OCI-LY3 (cell line): ENCODE measurements around the gene PPP6R2.

Source experiments
- H2AFZ ChIP-seq: fragments of 200-600, 300-600 bp; shearing (Covaris generic); 2 replicates; pipeline ENCODE4 v1.6.0; 2014; ENCODE audit warnings: antibody characterized with exemption, low read depth, low read length
- H3K27ac ChIP-seq: fragments of 200-600, 300-600 bp; sonication (generic); 2 replicates; pipeline ENCODE4 v1.5.1; 2014; ENCODE audit warnings: mild to moderate bottlenecking, low read length, moderate library complexity, mixed read lengths
- H3K27me3 ChIP-seq: fragments of 200-600, 300-600 bp; sonication (generic); 2 replicates; pipeline ENCODE4 v1.6.1; 2014; ENCODE audit warnings: low read depth, low read length, mixed read lengths
- H3K36me3 ChIP-seq: fragments of 200-600, 300-600 bp; sonication (generic); replicated peaks from 2 replicates; pipeline ENCODE3; 2014; ENCODE audit warnings: low read depth, low read length, mixed read lengths
- H3K4me1 ChIP-seq: fragments of 300-600, 200-600 bp; sonication (generic); 2 replicates; pipeline ENCODE4 v1.6.1; 2014; ENCODE audit warnings: low read length, mixed read lengths
- H3K4me2 ChIP-seq: fragments of 200-600, 300-600 bp; sonication (generic); 2 replicates; pipeline ENCODE4 v1.6.1; 2014; ENCODE audit warnings: low read length, mixed read lengths
- H3K4me3 ChIP-seq: fragments of 300-600, 200-600 bp; sonication (generic); 2 replicates; pipeline ENCODE4 v1.5.1; 2014; ENCODE audit warnings: antibody characterized with exemption, mild to moderate bottlenecking, low read length, moderate library complexity
- H3K79me2 ChIP-seq: fragments of 300-600, 200-600 bp; shearing (Covaris generic); 2 replicates; pipeline ENCODE4 v1.6.1; 2014; ENCODE audit warnings: mild to moderate bottlenecking, low read length, mixed read lengths
- H3K9ac ChIP-seq: fragments of 300-600, 200-600 bp; shearing (Covaris generic); 2 replicates; pipeline ENCODE4 v1.6.0; 2014; ENCODE audit warnings: mild to moderate bottlenecking, low read length, moderate library complexity
- H3K9me3 ChIP-seq: fragments of 200-600, 300-600 bp; shearing (Covaris generic); 2 replicates; pipeline ENCODE4 v1.6.1; 2014; ENCODE audit warnings: low read length, mixed read lengths; ENCODE audit not compliant: insufficient read depth
- H4K20me1 ChIP-seq: fragments of 200-600, 300-600 bp; sonication (generic); 2 replicates; pipeline ENCODE4 v1.6.1; 2016; ENCODE audit warnings: low read length, mixed read lengths; ENCODE audit not compliant: insufficient read depth
- CTCF ChIP-seq: fragments of 200-600, 300-600 bp; sonication (generic); IDR thresholded peaks from 2 replicates; pipeline ENCODE4 v1.5.1; 2014; ENCODE audit warnings: antibody characterized with exemption, low read length, low read depth
- EZH2phosphoT487 ChIP-seq: fragments of 200-600 bp; shearing (Covaris generic); IDR thresholded peaks from 2 replicates; pipeline ENCODE4 v1.6.1; 2018; ENCODE audit warnings: antibody characterized with exemption, mixed run types, low read depth

Gene PPP6R2

DNA sequence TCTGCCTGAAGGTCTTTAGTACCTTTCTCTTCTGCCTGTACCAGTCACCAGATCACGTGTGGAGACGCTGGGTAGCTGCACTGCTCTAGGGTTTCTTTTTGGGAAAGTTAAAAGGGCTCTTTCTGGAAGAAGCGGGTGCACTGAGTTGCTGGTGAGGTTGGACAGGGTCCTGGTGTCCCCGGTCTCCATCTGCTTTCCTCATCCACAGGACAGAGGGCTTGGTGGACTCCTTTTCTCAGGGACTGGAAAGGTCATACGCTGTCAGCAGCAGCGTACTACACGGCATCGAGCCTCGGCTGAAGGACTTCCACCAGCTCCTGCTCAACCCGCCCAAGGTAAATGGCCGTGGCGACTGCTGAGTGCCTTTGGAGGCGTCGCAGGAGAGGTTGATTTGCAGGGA lies 78.9 kb downstream of the PPP6R2 start:
- Histone ChIP-seq H3K79me2 (no peaks in the 10 kb centered on the region), H3K4me2 (no peak overlapping the region), H3K36me3 (peaks cover 7% of the 10 kb centered on the region), H3K4me3 (no peak overlapping the region), H2AFZ (no peak overlapping the region), H3K27me3 (no peaks in the 10 kb centered on the region), H3K27ac (no peak overlapping the region), H3K4me1 (no peaks in the 10 kb centered on the region), H3K9ac (no peak overlapping the region), H4K20me1 (no peaks in the 10 kb centered on the region), H3K9me3 (no peaks in the 10 kb centered on the region)
- TF ChIP-seq EZH2phosphoT487, result no peak
- TF ChIP-seq CTCF, result no peak

GRCh38 chr22:50422961-50423815 lies 80.1 kb downstream of the PPP6R2 start:
- no peaks in the 10 kb centered on the region for H3K27me3 ChIP-seq
- H3K4me1 ChIP-seq, result no peaks in the 10 kb centered on the region
- H3K27ac ChIP-seq, result no peak overlapping the region
- no peak for TF ChIP-seq EZH2phosphoT487
- TF ChIP-seq CTCF, result no peak
- no peaks in the 10 kb centered on the region for H3K9me3 ChIP-seq
- no peaks in the 10 kb centered on the region for H4K20me1 ChIP-seq
- no peak overlapping the region for H3K9ac ChIP-seq
- H3K4me3 ChIP-seq, result no peak overlapping the region
- H3K4me2 ChIP-seq, result no peak overlapping the region
- peaks cover 7% of the 10 kb centered on the region for H3K36me3 ChIP-seq
- H3K79me2 ChIP-seq, result no peaks in the 10 kb centered on the region
- no peak overlapping the region for H2AFZ ChIP-seq

DNA sequence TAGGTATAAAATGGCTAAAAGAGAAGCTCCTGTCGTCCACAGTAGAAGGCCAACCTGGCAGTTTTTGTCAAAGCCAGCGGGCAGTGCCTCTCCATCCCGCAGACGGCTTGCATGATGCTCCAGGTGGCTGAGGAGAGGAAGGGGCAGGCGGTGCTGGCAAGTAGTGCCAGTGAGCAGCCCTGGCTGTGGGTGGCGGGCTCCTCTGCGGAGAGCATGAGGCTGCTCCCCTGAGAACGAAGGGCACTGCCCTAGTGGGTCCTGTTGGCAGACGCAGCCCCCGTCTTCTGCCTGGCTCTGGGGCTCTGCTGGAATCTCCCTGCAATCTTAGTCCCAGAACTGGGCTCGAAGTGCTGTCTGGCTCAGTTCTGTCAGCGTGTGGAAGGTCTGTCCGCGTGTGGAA lies 80.8 kb downstream of the PPP6R2 start:
- H3K9me3 ChIP-seq, result no peaks in the 10 kb centered on the region
- no peak overlapping the region for H3K27ac ChIP-seq
- H3K36me3 ChIP-seq, result peaks cover 7% of the 10 kb centered on the region
- no peaks in the 10 kb centered on the region for H4K20me1 ChIP-seq
- H3K79me2 ChIP-seq, result no peaks in the 10 kb centered on the region
- no peak overlapping the region for H2AFZ ChIP-seq
- no peak overlapping the region for H3K4me3 ChIP-seq
- no peak overlapping the region for H3K9ac ChIP-seq
- H3K27me3 ChIP-seq, result no peaks in the 10 kb centered on the region
- TF ChIP-seq EZH2phosphoT487 (no peak), CTCF (no peak)
- H3K4me2 ChIP-seq, result no peak overlapping the region
- H3K4me1 ChIP-seq, result no peaks in the 10 kb centered on the region

- H3K79me2 ChIP-seq, result no peaks in the 10 kb centered on the region
- no peak overlapping the region for H3K4me2 ChIP-seq
- no peak overlapping the region for H3K4me3 ChIP-seq
- no peaks in the 10 kb centered on the region for H3K9me3 ChIP-seq
- no peak for TF ChIP-seq EZH2phosphoT487
- TF ChIP-seq CTCF, result no peak
- no peak overlapping the region for H3K27ac ChIP-seq
- no peaks in the 10 kb centered on the region for H3K4me1 ChIP-seq
- H3K27me3 ChIP-seq, result no peaks in the 10 kb centered on the region
- peaks cover 7% of the 10 kb centered on the region for H3K36me3 ChIP-seq
- no peak overlapping the region for H2AFZ ChIP-seq
- H4K20me1 ChIP-seq, result no peaks in the 10 kb centered on the region
- H3K9ac ChIP-seq, result no peak overlapping the region
These were observed 82.2 kb downstream of the PPP6R2 start for GRCh38 chr22:50425179-50425916.
